SK-N-SH treated with all-trans-retinoic acid at 6 μM for 48 hours (cell line): ENCODE measurements around the gene PLAA.

Experiments used
- ARNTL ChIP-seq: fragments of 450-650 bp; formaldehyde crosslinking; IDR thresholded peaks from 2 replicates; pipeline ENCODE4 v1.5.0; 2020; ENCODE audit warnings: low read depth, mild to moderate bottlenecking, moderate library complexity, borderline replicate concordance
- BACH2 ChIP-seq: fragments of 250-450 bp; sonication (Bioruptor Pico); IDR thresholded peaks from 2 replicates; pipeline ENCODE4 v1.9.0; 2021; ENCODE audit warnings: mild to moderate bottlenecking, borderline replicate concordance
- CREB5 ChIP-seq: fragments of 250-450 bp; sonication (Bioruptor Pico); IDR thresholded peaks from 2 replicates; pipeline ENCODE4 v1.5.1; 2020; ENCODE audit warnings: low read depth, mild to moderate bottlenecking, moderate library complexity
- ESRRG ChIP-seq: fragments of 250-450 bp; sonication (Bioruptor Pico); IDR thresholded peaks from 2 replicates; pipeline ENCODE4 v1.6.1; 2021; ENCODE audit warnings: mild to moderate bottlenecking
- GLIS3 ChIP-seq: fragments of 250-450 bp; sonication (Bioruptor Pico); IDR thresholded peaks from 2 replicates; pipeline ENCODE4 v1.5.0; 2020; ENCODE audit warnings: mild to moderate bottlenecking, moderate library complexity
- RARB ChIP-seq: fragments of 250-450 bp; sonication (Bioruptor Pico); IDR thresholded peaks from 2 replicates; pipeline ENCODE4 v1.8.0; 2021; ENCODE audit warnings: mild to moderate bottlenecking, moderate library complexity
- ZNF565 ChIP-seq: fragments of 450-650 bp; formaldehyde crosslinking; conservative IDR thresholded peaks from 2 replicates; pipeline ENCODE4 v1.5.0; 2020; ENCODE audit warnings: low read depth, mild to moderate bottlenecking, moderate library complexity
- ZNF70 ChIP-seq: fragments of 450-650 bp; formaldehyde crosslinking; IDR thresholded peaks from 2 replicates; pipeline ENCODE4 v1.5.0; 2020; ENCODE audit warnings: mild to moderate bottlenecking, moderate library complexity
- ZNF8 ChIP-seq: fragments of 450-650 bp; formaldehyde crosslinking; IDR thresholded peaks from 2 replicates; pipeline ENCODE4 v1.5.0; 2020; ENCODE audit warnings: mild to moderate bottlenecking, moderate library complexity

- TF ChIP-seq ZNF70 (CRISPR knock-in tag) = no peak
- no peak for TF ChIP-seq ARNTL
- TF ChIP-seq RARB (CRISPR knock-in tag) = no peak
- no peak for TF ChIP-seq GLIS3 (CRISPR knock-in tag)
- no peak for TF ChIP-seq BACH2 (CRISPR knock-in tag)
- no peak for TF ChIP-seq CREB5
- TF ChIP-seq ZNF565 = no peak
- TF ChIP-seq ESRRG (CRISPR knock-in tag) = no peak
- no peak for TF ChIP-seq ZNF8
Observed at GRCh38 chr9:26945591-26945990, 1.5 kb downstream of the PLAA start.
